22Rv1 (cell line): ENCODE data around the gene PRICKLE4.
"Not testable (repeated sequence)": the region's sequence is repeated elsewhere in the genome, so short reads cannot be mapped to it uniquely, and the experiment has no call there.

ENCODE experiments used
- H3K27ac ChIP-seq: fragments of 450-650 bp; 2 replicates; pipeline ENCODE4 v1.5.1; 2017
- CTCF ChIP-seq: fragments of 450-650 bp; IDR thresholded peaks from 2 replicates; pipeline ENCODE4 v1.5.1; 2017; ENCODE audit warnings: mild to moderate bottlenecking
- ZFX ChIP-seq: fragments of 450-650 bp; IDR thresholded peaks from 2 replicates; pipeline ENCODE4 v1.6.1; 2017; ENCODE audit warnings: antibody characterized with exemption, borderline replicate concordance

The PRICKLE4 gene

GRCh38 chr6:41796474-41796873, 15.9 kb downstream of the PRICKLE4 start:
- TF ChIP-seq ZFX = no peak
- no peak for TF ChIP-seq CTCF
- no peak overlapping the region for H3K27ac ChIP-seq

GRCh38 chr6:41798901-41799558, 18.4 kb downstream of the PRICKLE4 start:
- H3K27ac ChIP-seq = no peak overlapping the region
- no peak for TF ChIP-seq CTCF
- no peak for TF ChIP-seq ZFX

- no peak for TF ChIP-seq CTCF
- no peak for TF ChIP-seq ZFX
Observed at GRCh38 chr6:41799559-41799911, 19.0 kb downstream of the PRICKLE4 start.

GRCh38 chr6:41801380-41801779, 20.8 kb downstream of the PRICKLE4 start:
- no peak for TF ChIP-seq ZFX
- TF ChIP-seq CTCF = peak; percentile 21
- H3K27ac ChIP-seq = no peak overlapping the region

More at GRCh38 chr6:41799559-41799911, 19.0 kb downstream of the PRICKLE4 start:
- H3K27ac ChIP-seq = no peak overlapping the region

- TF ChIP-seq CTCF (no peak), ZFX (no peak)
- H3K27ac ChIP-seq = no peak overlapping the region
Observed at GRCh38 chr6:41805830-41806774, 25.5 kb downstream of the PRICKLE4 start.

- no peak overlapping the region for H3K27ac ChIP-seq
- TF ChIP-seq ZFX (no peak), CTCF (no peak)
Observed at GRCh38 chr6:41811095-41811494, 30.5 kb downstream of the PRICKLE4 start.

GRCh38 chr6:41811946-41812345, 31.4 kb downstream of the PRICKLE4 start:
- not testable (repeated sequence) for H3K27ac ChIP-seq
